ENCODE results near the gene AKAP10. TPM values are rescaled to one million over a fixed set of nuclear protein-coding genes. Genes with fewer than 3 reads are reported as not detected.
"Not testable (repeated sequence)": the region's sequence is repeated elsewhere in the genome, so short reads cannot be mapped to it uniquely, and the experiment has no call there.

The AKAP10 gene
- total RNA-seq = 10 to 100 TPM; 43.0 to 43.9 TPM

- Mint-ChIP-seq H3K4me3 (peak within 1 kb of the TSS; percentile 96), H3K9me3 (no peaks in the 10 kb centered on the region), H3K27me3 (no peaks in the 10 kb centered on the region), H3K36me3 (ENCODE audit: low read depth) (peaks cover 41% of the 10 kb centered on the region), H3K27ac (peak within 1 kb of the TSS; percentile 97), H3K4me1 (peaks cover 53% of the 10 kb centered on the region)
- ChIA-PET POLR2A (interaction anchor here (0.6 to 2.3 kb wide), 23 partner anchors 8 to 600 kb away, joined by 3 to 25 read pairs (median 4); partner anchors contain the start of genes ALDH3A2, MAPK7, SPECC1 and ULK2), CTCF (interaction anchor here (0.6 to 1.2 kb wide), 5 partner anchors 15 to 215 kb away, joined by 3 to 6 read pairs (median 3); partner anchors contain the start of gene SPECC1)
- peak; percentile 95 for DNase-seq
Observed at GRCh38 chr17:19977293-19978208, at the start of gene AKAP10. AKAP10 (minus strand) TSS chr17:19977828; CDS start chr17:19977679, 149 bp downstream.

GRCh38 chr17:20026960-20027359 lies 49.3 kb upstream of the AKAP10 start:
- no peaks in the 10 kb centered on the region for H3K9me3 Mint-ChIP-seq
- H3K27me3 Mint-ChIP-seq = peaks cover 10% of the 10 kb centered on the region
- no peak overlapping the region for H3K27ac Mint-ChIP-seq
- no peak overlapping the region for H3K4me3 Mint-ChIP-seq
- DNase-seq = no peak
- CTCF ChIA-PET = no interaction called here
- H3K4me1 Mint-ChIP-seq = peaks cover 9% of the 10 kb centered on the region
- H3K36me3 Mint-ChIP-seq (ENCODE audit: low read depth) = no peaks in the 10 kb centered on the region
- POLR2A ChIA-PET = no interaction called here

- POLR2A ChIA-PET = no interaction called here
- Mint-ChIP-seq H3K27me3 (peaks cover 5% of the 10 kb centered on the region), H3K4me3 (no peak overlapping the region), H3K36me3 (ENCODE audit: low read depth) (no peaks in the 10 kb centered on the region), H3K9me3 (no peaks in the 10 kb centered on the region), H3K27ac (no peak overlapping the region), H3K4me1 (no peaks in the 10 kb centered on the region)
- no peak for DNase-seq
- CTCF ChIA-PET = no interaction called here
Observed at GRCh38 chr17:20022701-20023100, 45.1 kb upstream of the AKAP10 start.

GRCh38 chr17:20016475-20016992 lies 38.9 kb upstream of the AKAP10 start:
- POLR2A ChIA-PET; CTCF ChIA-PET; H3K27ac Mint-ChIP-seq; H3K4me3 Mint-ChIP-seq; H3K9me3 Mint-ChIP-seq; H3K36me3 Mint-ChIP-seq (ENCODE audit: low read depth); DNase-seq; H3K4me1 Mint-ChIP-seq: not testable (repeated sequence)
- H3K27me3 Mint-ChIP-seq = peaks cover 12% of the 10 kb centered on the region

GRCh38 chr17:20012017-20012536 lies 34.4 kb upstream of the AKAP10 start:
- no peak overlapping the region for H3K27ac Mint-ChIP-seq
- H3K4me1 Mint-ChIP-seq = peaks cover 14% of the 10 kb centered on the region
- no peak for DNase-seq
- no peaks in the 10 kb centered on the region for H3K36me3 Mint-ChIP-seq (ENCODE audit: low read depth)
- H3K4me3 Mint-ChIP-seq = no peak overlapping the region
- H3K9me3 Mint-ChIP-seq = no peaks in the 10 kb centered on the region
- POLR2A ChIA-PET = no interaction called here
- H3K27me3 Mint-ChIP-seq = peaks cover 34% of the 10 kb centered on the region
- CTCF ChIA-PET = interaction anchor here (0.6 to 1.6 kb wide), 2 partner anchors 19 to 170 kb away, joined by 4 to 5 read pairs; no protein-coding TSS in a partner anchor

GRCh38 chr17:20010936-20011335 lies 33.3 kb upstream of the AKAP10 start:
- H3K27ac Mint-ChIP-seq = no peak overlapping the region
- H3K9me3 Mint-ChIP-seq = no peaks in the 10 kb centered on the region
- no peak overlapping the region for H3K4me3 Mint-ChIP-seq
- peaks cover 14% of the 10 kb centered on the region for H3K4me1 Mint-ChIP-seq
- H3K27me3 Mint-ChIP-seq = peaks cover 44% of the 10 kb centered on the region
- DNase-seq = no peak
- H3K36me3 Mint-ChIP-seq (ENCODE audit: low read depth) = no peaks in the 10 kb centered on the region
- POLR2A ChIA-PET = interaction anchor here (3.0 kb wide), 1 partner anchor 33 kb away, joined by 18 read pairs; the partner anchor contains the start of gene AKAP10
- CTCF ChIA-PET = interaction anchor here (0.9 to 2.1 kb wide), 5 partner anchors 9 to 33 kb away, joined by 3 to 21 read pairs (median 5); partner anchors contain the start of gene AKAP10

- Mint-ChIP-seq H3K9me3 (no peaks in the 10 kb centered on the region), H3K27ac (no peak overlapping the region), H3K4me1 (peaks cover 14% of the 10 kb centered on the region), H3K27me3 (peaks cover 44% of the 10 kb centered on the region), H3K4me3 (peak overlapping the region; percentile 64), H3K36me3 (ENCODE audit: low read depth) (no peaks in the 10 kb centered on the region)
- ChIA-PET POLR2A (interaction anchor here (3.0 kb wide), 1 partner anchor 32 kb away, joined by 18 read pairs; the partner anchor contains the start of gene AKAP10), CTCF (interaction anchor here (0.5 to 2.1 kb wide), 15 partner anchors 9 to 365 kb away, joined by 3 to 21 read pairs (median 4); partner anchors contain the start of gene AKAP10)
- no peak for DNase-seq
Observed at GRCh38 chr17:20010099-20010863, 32.7 kb upstream of the AKAP10 start.

GRCh38 chr17:20009302-20010098 lies 31.9 kb upstream of the AKAP10 start, which contains the start of gene SPECC1:
SPECC1 (plus strand) TSS chr17:20009359; CDS start chr17:20096652, 87,293 bp downstream.
- peak; percentile 89 for DNase-seq
- Mint-ChIP-seq H3K4me1 (peaks cover 14% of the 10 kb centered on the region), H3K36me3 (ENCODE audit: low read depth) (no peaks in the 10 kb centered on the region), H3K27ac (no peak within 1 kb of the TSS), H3K27me3 (peaks cover 46% of the 10 kb centered on the region), H3K9me3 (no peaks in the 10 kb centered on the region), H3K4me3 (peak within 1 kb of the TSS; percentile 86)
- ChIA-PET POLR2A (interaction anchor here (1.0 to 3.0 kb wide), 3 partner anchors 14 to 32 kb away, joined by 3 to 18 read pairs (median 3); partner anchors contain the start of gene AKAP10), CTCF (interaction anchor here (0.6 to 3.5 kb wide), 20 partner anchors 8 to 198 kb away, joined by 3 to 21 read pairs (median 4); partner anchors contain the start of gene AKAP10)

- no peak overlapping the region for H3K27ac Mint-ChIP-seq
- ChIA-PET POLR2A (interaction anchor here (1.0 to 3.0 kb wide), 3 partner anchors 13 to 31 kb away, joined by 3 to 18 read pairs (median 3); partner anchors contain the start of gene AKAP10), CTCF (interaction anchor here (0.5 to 3.5 kb wide), 11 partner anchors 8 to 428 kb away, joined by 3 to 20 read pairs (median 4); no protein-coding TSS in a partner anchor)
- H3K27me3 Mint-ChIP-seq = peaks cover 45% of the 10 kb centered on the region
- peak overlapping the region; percentile 86 for H3K4me3 Mint-ChIP-seq
- H3K9me3 Mint-ChIP-seq = no peaks in the 10 kb centered on the region
- DNase-seq = no peak
- no peaks in the 10 kb centered on the region for H3K36me3 Mint-ChIP-seq (ENCODE audit: low read depth)
- H3K4me1 Mint-ChIP-seq = peaks cover 14% of the 10 kb centered on the region
Observed at GRCh38 chr17:20009052-20009301, 31.3 kb upstream of the AKAP10 start.

GRCh38 chr17:20008242-20009051 lies 30.8 kb upstream of the AKAP10 start:
- Mint-ChIP-seq H3K36me3 (ENCODE audit: low read depth) (no peaks in the 10 kb centered on the region), H3K27me3 (peaks cover 45% of the 10 kb centered on the region), H3K4me3 (peak overlapping the region; percentile 86), H3K9me3 (no peaks in the 10 kb centered on the region), H3K4me1 (peaks cover 14% of the 10 kb centered on the region), H3K27ac (no peak overlapping the region)
- POLR2A ChIA-PET = interaction anchor here (1.0 to 3.0 kb wide), 3 partner anchors 12 to 31 kb away, joined by 3 to 18 read pairs (median 3); partner anchors contain the start of gene AKAP10
- DNase-seq = peak; percentile 29
- CTCF ChIA-PET = interaction anchor here (0.5 to 3.5 kb wide), 11 partner anchors 8 to 428 kb away, joined by 3 to 20 read pairs (median 4); no protein-coding TSS in a partner anchor

- H3K36me3 Mint-ChIP-seq (ENCODE audit: low read depth) = no peaks in the 10 kb centered on the region
- H3K27me3 Mint-ChIP-seq = peaks cover 10% of the 10 kb centered on the region
- peaks cover 6% of the 10 kb centered on the region for H3K4me1 Mint-ChIP-seq
- no peaks in the 10 kb centered on the region for H3K9me3 Mint-ChIP-seq
- DNase-seq = no peak
- no peak overlapping the region for H3K27ac Mint-ChIP-seq
- POLR2A ChIA-PET = interaction anchor here (0.9 to 1.6 kb wide), 2 partner anchors 12 to 19 kb away, joined by 3 to 4 read pairs; partner anchors contain the start of genes AKAP10 and SPECC1
- CTCF ChIA-PET = interaction anchor here (0.7 to 0.9 kb wide), 2 partner anchors 12 to 14 kb away, joined by 3 to 7 read pairs; no protein-coding TSS in a partner anchor
- no peak overlapping the region for H3K4me3 Mint-ChIP-seq
Observed at GRCh38 chr17:19996502-19996901, 18.9 kb upstream of the AKAP10 start.

All from activated CD4-positive, alpha-beta memory T cell treated with anti-CD3 and anti-CD28 coated beads, Interleukin-2, amount 10 ng/mL, durations not matched to agents 7 days and 5 days (primary cell).